H1 (cell line): Measurements from ENCODE around the gene TBC1D20.

ENCODE experiments used
- EP300 ChIP-seq, 2 experiments: IDR thresholded peaks; 1 replicate in 1 of 2; 2 replicates in 1 of 2; pipeline ENCODE4 v1.6.1; 2011 to 2012; ENCODE audit warnings: low read depth in 2 of 2, low read length in 2 of 2, mild to moderate bottlenecking in 2 of 2, borderline replicate concordance in 1 of 2, inconsistent platforms in 1 of 2, moderate library complexity in 1 of 2
- KDM1A ChIP-seq: fragments of 200-600, 300-600 bp; sonication (generic); IDR thresholded peaks from 2 replicates; pipeline ENCODE4 v1.7.1; 2016; ENCODE audit warnings: mild to moderate bottlenecking, low read length, borderline replicate concordance
- KDM5A ChIP-seq: fragments of 200-600 bp; IDR thresholded peaks from 2 replicates; pipeline ENCODE4 v1.7.1; 2012; ENCODE audit warnings: mild to moderate bottlenecking, low read length, inconsistent platforms, mixed read lengths
- MAFK ChIP-seq: IDR thresholded peaks from 2 replicates; pipeline ENCODE4 v1.6.1; 2012; ENCODE audit warnings: low read depth, mild to moderate bottlenecking, improper control_type of control experiment, low read length
- NANOG ChIP-seq: IDR thresholded peaks from 2 replicates; pipeline ENCODE4 v1.6.1; 2011; ENCODE audit warnings: low read length, low read depth, mild to moderate bottlenecking, inconsistent platforms; ENCODE audit not compliant: insufficient read depth, poor library complexity, severe bottlenecking
- RAD21 ChIP-seq, 2 experiments: IDR thresholded peaks in 1 of 2; conservative IDR thresholded peaks in 1 of 2; 2 replicates each; pipeline ENCODE4 v1.6.1; 2011; ENCODE audit warnings: low read depth in 2 of 2, low read length in 2 of 2, improper control_type of control experiment in 1 of 2, inconsistent platforms in 1 of 2, mild to moderate bottlenecking in 1 of 2, moderate library complexity in 1 of 2
- SRF ChIP-seq: IDR thresholded peaks from 2 replicates; pipeline ENCODE4 v1.6.1; 2011; ENCODE audit warnings: mild to moderate bottlenecking, low read depth, low read length, moderate library complexity
- TF ChIP-seq, protein P1 (sequence below): IDR thresholded peaks from 2 replicates; pipeline ENCODE4 v1.6.1; 2012; ENCODE audit warnings: low read length, inconsistent platforms
- TF ChIP-seq, protein P2 (sequence below), 3 experiments: IDR thresholded peaks; 1 replicate in 2 of 3; 2 replicates in 1 of 3; pipeline versions ENCODE4 v1.5.1 to v1.6.1; 2011; ENCODE audit warnings: low read length in 3 of 3, mild to moderate bottlenecking in 3 of 3, inconsistent platforms in 2 of 3, low read depth in 1 of 3, moderate library complexity in 1 of 3; ENCODE audit not compliant: insufficient read depth in 1 of 3; ENCODE audit errors: control extremely low read depth in 1 of 3

DNA sequence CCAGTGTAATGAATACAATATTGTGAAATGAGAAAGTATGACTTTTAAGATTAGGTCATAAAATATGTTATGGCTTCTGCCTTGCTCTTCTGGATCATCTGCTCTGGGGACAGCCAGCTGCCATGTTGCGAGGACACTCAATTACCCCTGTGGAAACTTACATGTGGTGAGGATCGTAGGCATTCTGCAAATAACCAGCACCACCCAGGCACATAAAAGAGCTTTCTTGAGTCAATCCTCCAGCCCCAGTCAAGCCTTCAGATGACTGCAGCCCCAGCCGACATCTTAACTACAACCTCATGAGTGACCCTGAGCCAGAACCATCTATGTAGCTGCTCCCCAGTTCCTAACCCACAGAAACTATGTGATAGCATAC is 58.8 kb downstream of the TBC1D20 start:
- TF ChIP-seq, protein P1, sequence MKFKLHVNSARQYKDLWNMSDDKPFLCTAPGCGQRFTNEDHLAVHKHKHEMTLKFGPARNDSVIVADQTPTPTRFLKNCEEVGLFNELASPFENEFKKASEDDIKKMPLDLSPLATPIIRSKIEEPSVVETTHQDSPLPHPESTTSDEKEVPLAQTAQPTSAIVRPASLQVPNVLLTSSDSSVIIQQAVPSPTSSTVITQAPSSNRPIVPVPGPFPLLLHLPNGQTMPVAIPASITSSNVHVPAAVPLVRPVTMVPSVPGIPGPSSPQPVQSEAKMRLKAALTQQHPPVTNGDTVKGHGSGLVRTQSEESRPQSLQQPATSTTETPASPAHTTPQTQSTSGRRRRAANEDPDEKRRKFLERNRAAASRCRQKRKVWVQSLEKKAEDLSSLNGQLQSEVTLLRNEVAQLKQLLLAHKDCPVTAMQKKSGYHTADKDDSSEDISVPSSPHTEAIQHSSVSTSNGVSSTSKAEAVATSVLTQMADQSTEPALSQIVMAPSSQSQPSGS = no peak
- TF ChIP-seq KDM5A (no peak), SRF (no peak), MAFK (no peak), RAD21 (IDR thresholded peaks at IDR 0.05 in 1 of 2, conservative IDR thresholded peaks at IDR 0.05 in 1 of 2; ENCODE audit: low read depth in 2 of 2, low read length in 2 of 2) (no peak), KDM1A (no peak), NANOG (no peak), EP300 (IDR thresholded peaks at IDR 0.05; ENCODE audit: borderline replicate concordance in 1 of 2, low read depth in 2 of 2, low read length in 2 of 2) (no peak)
- TF ChIP-seq, protein P2, sequence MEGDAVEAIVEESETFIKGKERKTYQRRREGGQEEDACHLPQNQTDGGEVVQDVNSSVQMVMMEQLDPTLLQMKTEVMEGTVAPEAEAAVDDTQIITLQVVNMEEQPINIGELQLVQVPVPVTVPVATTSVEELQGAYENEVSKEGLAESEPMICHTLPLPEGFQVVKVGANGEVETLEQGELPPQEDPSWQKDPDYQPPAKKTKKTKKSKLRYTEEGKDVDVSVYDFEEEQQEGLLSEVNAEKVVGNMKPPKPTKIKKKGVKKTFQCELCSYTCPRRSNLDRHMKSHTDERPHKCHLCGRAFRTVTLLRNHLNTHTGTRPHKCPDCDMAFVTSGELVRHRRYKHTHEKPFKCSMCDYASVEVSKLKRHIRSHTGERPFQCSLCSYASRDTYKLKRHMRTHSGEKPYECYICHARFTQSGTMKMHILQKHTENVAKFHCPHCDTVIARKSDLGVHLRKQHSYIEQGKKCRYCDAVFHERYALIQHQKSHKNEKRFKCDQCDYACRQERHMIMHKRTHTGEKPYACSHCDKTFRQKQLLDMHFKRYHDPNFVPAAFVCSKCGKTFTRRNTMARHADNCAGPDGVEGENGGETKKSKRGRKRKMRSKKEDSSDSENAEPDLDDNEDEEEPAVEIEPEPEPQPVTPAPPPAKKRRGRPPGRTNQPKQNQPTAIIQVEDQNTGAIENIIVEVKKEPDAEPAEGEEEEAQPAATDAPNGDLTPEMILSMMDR (IDR thresholded peaks at IDR 0.05; ENCODE audit: control extremely low read depth in 1 of 3, insufficient read depth in 1 of 3, low read depth in 1 of 3, low read length in 3 of 3) = no peak
